Common myeloid progenitor, CD34-positive (primary cell): ENCODE results near the gene SRCIN1.
"Not testable (repeated sequence)": the region's sequence is repeated elsewhere in the genome, so short reads cannot be mapped to it uniquely, and the experiment has no call there.

Experiments
- CTCF ChIA-PET: fragments of 350-600 bp; sonication (Branson Sonifier 250); formaldehyde crosslinking; loops from one replicate; lab custom pipeline; 2021; ENCODE audit warnings: antibody characterized with exemption; lab: Charles Lee
- POLR2A ChIA-PET: fragments of 350-600 bp; sonication (Branson Sonifier 250); formaldehyde crosslinking; loops from one replicate; lab custom pipeline; 2021; ENCODE audit warnings: antibody characterized with exemption; lab: Charles Lee
- DNase-seq, 3 donors: peaks; one replicate each; pipeline versions ENCODE4 v3.0.0 to v3.0.0-alpha.2; 2013
- H3K27ac ChIP-seq, 2 experiments: 1 replicate in 1 of 2; 2 replicates in 1 of 2; pipeline ENCODE4 v1.7.0; 2013; ENCODE audit warnings: inconsistent platforms in 2 of 2, low read length in 2 of 2, mild to moderate bottlenecking in 2 of 2, low read depth in 1 of 2, moderate library complexity in 1 of 2; ENCODE audit not compliant: severe bottlenecking in 2 of 2, insufficient read depth in 1 of 2, poor library complexity in 1 of 2
- H3K27me3 ChIP-seq, 5 experiments: replicated peaks in 2 of 5; 1 replicate in 3 of 5; 2 replicates in 2 of 5; pipeline versions ENCODE4 v1.6.1 to v1.7.0; 2013; ENCODE audit warnings: low read length in 4 of 5, mild to moderate bottlenecking in 2 of 5, moderate library complexity in 2 of 5, inconsistent platforms in 1 of 5; ENCODE audit not compliant: insufficient read depth in 5 of 5, control insufficient read depth in 4 of 5
- H3K36me3 ChIP-seq, 4 experiments: 1 replicate in 2 of 4; 2 replicates in 2 of 4; pipeline versions ENCODE4 v1.6.1 to v1.7.0; 2013; ENCODE audit warnings: low read length in 3 of 4, control low read depth in 1 of 4, mild to moderate bottlenecking in 1 of 4; ENCODE audit not compliant: control insufficient read depth in 4 of 4, insufficient read depth in 4 of 4
- H3K4me1 ChIP-seq, 4 experiments: 1 replicate in 3 of 4; 2 replicates in 1 of 4; pipeline versions ENCODE4 v1.6.1 to v1.7.1; 2013; ENCODE audit warnings: low read length in 3 of 4, mild to moderate bottlenecking in 3 of 4, control low read depth in 1 of 4, inconsistent platforms in 1 of 4, moderate library complexity in 1 of 4; ENCODE audit not compliant: control insufficient read depth in 4 of 4, insufficient read depth in 4 of 4; ENCODE audit errors: control extremely low read depth in 1 of 4
- H3K4me3 ChIP-seq, 7 experiments: 1 replicate in 4 of 7; 2 replicates in 3 of 7; pipeline versions ENCODE4 v1.5.1 to v1.7.0; 2013; ENCODE audit warnings: mild to moderate bottlenecking in 7 of 7, low read length in 6 of 7, moderate library complexity in 6 of 7, inconsistent platforms in 2 of 7, low read depth in 2 of 7, control low read depth in 1 of 7; ENCODE audit not compliant: insufficient read depth in 4 of 7, control insufficient read depth in 1 of 7; ENCODE audit errors: extremely low read depth in 1 of 7
- H3K9me3 ChIP-seq, 5 experiments: 1 replicate in 4 of 5; 2 replicates in 1 of 5; pipeline versions ENCODE4 v1.6.1 to v1.7.1; 2013; ENCODE audit warnings: low read length in 4 of 5, mild to moderate bottlenecking in 2 of 5, inconsistent platforms in 1 of 5, low read depth in 1 of 5, moderate library complexity in 1 of 5; ENCODE audit not compliant: control insufficient read depth in 4 of 5, insufficient read depth in 2 of 5; ENCODE audit errors: control extremely low read depth in 1 of 5
- WGBS: methylation state at CpG from one replicate; pipeline ENCODE4 v1.1.5; 2013; ENCODE audit not compliant: insufficient coverage; 5-methylcytosine and 5-hydroxymethylcytosine counted together

Gene SRCIN1

GRCh38 chr17:38533866-38534497 is 71.8 kb downstream of the SRCIN1 start:
- no peaks in the 10 kb centered on the region for H3K4me1 ChIP-seq
- no peaks in the 10 kb centered on the region for H3K9me3 ChIP-seq
- WGBS: 84% methylated on average over 8 of the region's 13 CpGs
- no peaks in the 10 kb centered on the region for H3K36me3 ChIP-seq
- POLR2A ChIA-PET: no interaction called here
- peaks cover 0 to 30% (median 4%) of the 10 kb centered on the region in 5 experiments for H3K27me3 ChIP-seq
- no peak overlapping the region for H3K4me3 ChIP-seq
- H3K27ac ChIP-seq: no peak overlapping the region
- no peak for DNase-seq
- CTCF ChIA-PET: interaction anchor here (0.9 kb wide), 1 partner anchor 22 kb away, joined by 4 read pairs; no protein-coding TSS in a partner anchor

GRCh38 chr17:38533241-38533640 is 72.5 kb downstream of the SRCIN1 start:
- 88% methylated on average over 4 of the region's 9 CpGs for WGBS

GRCh38 chr17:38532451-38532850 is 73.3 kb downstream of the SRCIN1 start:
- no peaks in the 10 kb centered on the region for H3K4me1 ChIP-seq
- CTCF ChIA-PET: interaction anchor here (0.5 kb wide), 1 partner anchor 674 kb away, joined by 3 read pairs; no protein-coding TSS in a partner anchor
- H3K4me3 ChIP-seq: no peak overlapping the region
- no peaks in the 10 kb centered on the region for H3K9me3 ChIP-seq
- H3K27ac ChIP-seq: no peak overlapping the region
- H3K27me3 ChIP-seq: peaks cover 0 to 36% (median 6%) of the 10 kb centered on the region in 5 experiments
- POLR2A ChIA-PET: no interaction called here
- DNase-seq: no peak
- H3K36me3 ChIP-seq: no peaks in the 10 kb centered on the region
- 100% methylated on average over 5 of the region's 16 CpGs for WGBS

More at GRCh38 chr17:38533241-38533640, 72.5 kb downstream of the SRCIN1 start:
- H3K36me3 ChIP-seq: no peaks in the 10 kb centered on the region
- ChIA-PET CTCF (no interaction called here), POLR2A (no interaction called here)
- peaks cover 0 to 34% (median 6%) of the 10 kb centered on the region in 5 experiments for H3K27me3 ChIP-seq
- no peak for DNase-seq
- no peaks in the 10 kb centered on the region for H3K4me1 ChIP-seq
- no peak overlapping the region for H3K4me3 ChIP-seq
- H3K27ac ChIP-seq: no peak overlapping the region
- H3K9me3 ChIP-seq: no peaks in the 10 kb centered on the region

- no CpG with 5 or more reads among the region's 11 CpGs for WGBS
- H3K36me3 ChIP-seq, H3K9me3 ChIP-seq, H3K4me1 ChIP-seq, CTCF ChIA-PET, DNase-seq, H3K4me3 ChIP-seq, POLR2A ChIA-PET, H3K27ac ChIP-seq: not testable (repeated sequence)
- H3K27me3 ChIP-seq: peaks cover 0 to 36% (median 6%) of the 10 kb centered on the region in 5 experiments
Observed at GRCh38 chr17:38531761-38532160, 74.0 kb downstream of the SRCIN1 start.

GRCh38 chr17:38530856-38531255 is 74.9 kb downstream of the SRCIN1 start:
- CTCF ChIA-PET, H3K36me3 ChIP-seq, H3K4me3 ChIP-seq, DNase-seq, H3K4me1 ChIP-seq, H3K9me3 ChIP-seq, H3K27ac ChIP-seq, POLR2A ChIA-PET: not testable (repeated sequence)
- WGBS: 100% methylated on average over 1 of the region's 11 CpGs
- peaks cover 0 to 30% (median 6%) of the 10 kb centered on the region in 5 experiments for H3K27me3 ChIP-seq

GRCh38 chr17:38528141-38528540 is 77.6 kb downstream of the SRCIN1 start:
- peak in 2 of 3 donors; percentile 6 to 21 for DNase-seq

GRCh38 chr17:38526526-38526925 is 79.2 kb downstream of the SRCIN1 start:
- DNase-seq, CTCF ChIA-PET, H3K4me3 ChIP-seq, H3K27ac ChIP-seq, POLR2A ChIA-PET, H3K4me1 ChIP-seq, H3K36me3 ChIP-seq, H3K9me3 ChIP-seq: not testable (repeated sequence)
- WGBS: 86% methylated on average over 1 of the region's 8 CpGs
- H3K27me3 ChIP-seq: peaks cover 0 to 20% (median 2%) of the 10 kb centered on the region in 5 experiments

More at GRCh38 chr17:38528141-38528540, 77.6 kb downstream of the SRCIN1 start:
- CTCF ChIA-PET, H3K4me1 ChIP-seq, H3K27ac ChIP-seq, H3K36me3 ChIP-seq, H3K4me3 ChIP-seq, H3K9me3 ChIP-seq, POLR2A ChIA-PET: not testable (repeated sequence)
- WGBS: 48% methylated on average over 5 of the region's 10 CpGs
- peaks cover 0 to 20% (median 2%) of the 10 kb centered on the region in 5 experiments for H3K27me3 ChIP-seq
